ENCODE data around the gene VGF. TPM values are rescaled to one million over a fixed set of nuclear protein-coding genes. Genes with fewer than 3 reads are reported as not detected.

The VGF gene
- total and polyA plus RNA-seq, 2 donors = 0.05 to 0.52 TPM

DNA sequence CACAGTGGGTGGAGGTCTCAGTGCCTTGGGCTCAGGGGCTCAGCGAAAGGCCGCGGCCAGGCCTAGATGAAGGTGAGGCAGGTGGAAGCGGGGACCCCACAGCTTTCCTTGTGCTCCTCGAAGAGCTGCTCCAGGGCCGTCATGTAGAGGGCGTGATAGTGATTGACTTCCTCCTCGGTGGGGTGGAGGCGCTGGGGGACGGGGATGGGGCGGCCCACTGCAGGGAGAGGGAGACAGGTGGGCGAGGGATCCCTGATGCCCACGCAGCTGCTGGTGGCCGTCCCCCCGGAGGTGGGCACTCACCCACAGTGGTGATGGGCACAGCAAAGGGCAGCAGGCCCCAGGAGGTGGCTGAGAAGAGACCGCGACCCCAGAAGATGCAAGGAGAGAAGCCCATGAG, 30.5 kb upstream of the VGF start:
- no peak for DNase-seq (ENCODE audit: low read depth in 6 of 9, low spot score in 9 of 9)
- H3K27me3 ChIP-seq (ENCODE audit: control insufficient read depth in 2 of 2, insufficient read depth in 1 of 2, low read length in 1 of 2) = peaks cover 8 to 53% of the 10 kb centered on the region in 2 donors
- H3K4me3 ChIP-seq (ENCODE audit: low read length in 2 of 2) = no peak overlapping the region
- H3K9me3 ChIP-seq (ENCODE audit: control insufficient read depth in 2 of 2, insufficient read depth in 1 of 2, low read length in 1 of 2) = no peaks in the 10 kb centered on the region
- 88% methylated on average over 17 of the region's 17 CpGs for WGBS
- no peaks in the 10 kb centered on the region for H3K36me3 ChIP-seq (ENCODE audit: control insufficient read depth in 2 of 2, insufficient read depth in 2 of 2, low read length in 1 of 2)
- no peaks in the 10 kb centered on the region for H3K4me1 ChIP-seq (ENCODE audit: control insufficient read depth in 2 of 2, insufficient read depth in 2 of 2, low read length in 2 of 2)
- no peak overlapping the region for H3K27ac ChIP-seq (ENCODE audit: low read depth in 1 of 2, low read length in 1 of 2)

DNA sequence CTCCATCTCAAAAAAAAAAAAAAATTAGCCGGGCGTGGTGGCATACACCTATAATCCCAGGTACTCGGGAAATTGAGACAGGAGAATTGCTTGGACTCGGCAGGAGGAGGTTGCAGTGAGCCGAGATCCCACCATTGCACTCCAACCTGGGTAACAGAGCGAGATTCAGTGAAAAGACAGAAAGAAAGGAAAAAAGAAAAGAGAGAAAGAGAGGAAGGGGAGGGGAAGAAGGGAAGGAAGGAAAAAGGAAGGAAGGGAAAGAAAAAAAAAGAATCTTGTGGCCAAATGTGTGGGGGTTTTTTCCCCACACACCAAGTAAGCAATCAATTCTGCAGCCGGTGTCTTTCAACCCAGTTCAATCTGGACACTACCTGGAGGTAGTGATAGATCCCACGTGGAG, 23.7 kb upstream of the VGF start:
- Histone ChIP-seq H3K36me3 (ENCODE audit: control insufficient read depth in 2 of 2, insufficient read depth in 2 of 2, low read length in 1 of 2) (no peaks in the 10 kb centered on the region), H3K27ac (ENCODE audit: low read depth in 1 of 2, low read length in 1 of 2) (no peak overlapping the region), H3K9me3 (ENCODE audit: control insufficient read depth in 2 of 2, insufficient read depth in 1 of 2, low read length in 1 of 2) (no peaks in the 10 kb centered on the region), H3K4me3 (ENCODE audit: low read length in 2 of 2) (no peak overlapping the region), H3K4me1 (ENCODE audit: control insufficient read depth in 2 of 2, insufficient read depth in 2 of 2, low read length in 2 of 2) (no peaks in the 10 kb centered on the region), H3K27me3 (ENCODE audit: control insufficient read depth in 2 of 2, insufficient read depth in 1 of 2, low read length in 1 of 2) (peaks cover 0 to 21% of the 10 kb centered on the region in 2 donors)
- no peak for DNase-seq (ENCODE audit: low read depth in 6 of 9, low spot score in 9 of 9)
- WGBS = 90% methylated on average over 8 of the region's 8 CpGs

DNA sequence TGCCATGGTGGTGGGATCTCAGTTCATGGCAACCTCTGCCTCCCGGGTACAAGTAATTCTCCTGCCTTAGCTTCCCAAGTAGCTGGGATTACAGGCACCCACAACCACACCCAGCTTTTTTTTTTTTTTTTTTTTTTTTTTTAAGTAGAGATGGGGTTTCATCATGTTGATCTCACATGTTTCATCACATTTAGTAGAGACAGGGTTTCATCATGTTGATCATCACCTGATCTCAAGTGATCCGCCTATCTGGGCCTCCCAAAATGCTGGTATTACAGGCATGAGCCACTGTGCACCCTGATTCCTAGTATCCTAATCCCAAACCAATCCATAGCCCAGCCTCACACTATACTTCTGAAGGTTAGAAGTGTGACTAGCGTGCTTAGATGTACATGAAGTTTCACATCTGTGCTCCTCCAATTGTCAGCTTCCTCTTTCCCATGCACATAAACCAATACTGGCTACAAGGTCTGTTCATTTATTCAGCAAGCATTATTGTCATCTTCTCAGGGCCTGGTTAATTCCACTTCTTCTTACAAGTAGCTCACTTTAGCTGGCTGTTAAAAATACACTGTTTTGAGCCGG, 21.6 kb upstream of the VGF start:
- Histone ChIP-seq H3K4me3 (ENCODE audit: low read length in 2 of 2) (no peak overlapping the region), H3K9me3 (ENCODE audit: control insufficient read depth in 2 of 2, insufficient read depth in 1 of 2, low read length in 1 of 2) (no peaks in the 10 kb centered on the region), H3K36me3 (ENCODE audit: control insufficient read depth in 2 of 2, insufficient read depth in 2 of 2, low read length in 1 of 2) (no peaks in the 10 kb centered on the region), H3K27ac (ENCODE audit: low read depth in 1 of 2, low read length in 1 of 2) (no peak overlapping the region), H3K4me1 (ENCODE audit: control insufficient read depth in 2 of 2, insufficient read depth in 2 of 2, low read length in 2 of 2) (no peaks in the 10 kb centered on the region), H3K27me3 (ENCODE audit: control insufficient read depth in 2 of 2, insufficient read depth in 1 of 2, low read length in 1 of 2) (peaks cover 9 to 24% of the 10 kb centered on the region in 2 donors)
- WGBS = 90% methylated on average over 4 of the region's 4 CpGs
- DNase-seq (ENCODE audit: low read depth in 6 of 9, low spot score in 9 of 9) = no peak

DNA sequence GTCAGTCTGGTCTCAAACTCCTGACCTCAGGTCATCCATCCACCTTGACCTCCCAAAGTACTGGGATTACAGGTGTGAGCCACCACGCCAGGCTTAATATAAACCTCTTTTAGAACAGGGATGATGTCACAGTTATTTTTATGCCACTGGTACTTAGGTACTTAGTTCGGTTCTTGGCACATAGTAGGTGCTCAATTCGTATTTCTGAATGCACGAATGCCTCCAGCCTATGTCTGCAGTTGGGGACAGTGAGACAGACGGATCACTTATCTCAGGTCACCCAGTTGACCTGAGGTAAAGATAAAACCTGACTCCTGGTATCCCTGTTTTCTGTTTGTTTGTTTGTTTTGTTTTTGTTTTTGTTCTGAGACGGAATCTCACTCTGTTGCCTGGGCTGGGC, 20.8 kb upstream of the VGF start:
- no peak overlapping the region for H3K4me3 ChIP-seq (ENCODE audit: low read length in 2 of 2)
- DNase-seq (ENCODE audit: low read depth in 6 of 9, low spot score in 9 of 9) = no peak
- no peak overlapping the region for H3K27ac ChIP-seq (ENCODE audit: low read depth in 1 of 2, low read length in 1 of 2)
- WGBS = 86% methylated on average over 6 of the region's 6 CpGs
- H3K36me3 ChIP-seq (ENCODE audit: control insufficient read depth in 2 of 2, insufficient read depth in 2 of 2, low read length in 1 of 2) = no peaks in the 10 kb centered on the region
- H3K9me3 ChIP-seq (ENCODE audit: control insufficient read depth in 2 of 2, insufficient read depth in 1 of 2, low read length in 1 of 2) = no peaks in the 10 kb centered on the region
- peaks cover 14 to 31% of the 10 kb centered on the region in 2 donors for H3K27me3 ChIP-seq (ENCODE audit: control insufficient read depth in 2 of 2, insufficient read depth in 1 of 2, low read length in 1 of 2)
- H3K4me1 ChIP-seq (ENCODE audit: control insufficient read depth in 2 of 2, insufficient read depth in 2 of 2, low read length in 2 of 2) = no peaks in the 10 kb centered on the region

DNA sequence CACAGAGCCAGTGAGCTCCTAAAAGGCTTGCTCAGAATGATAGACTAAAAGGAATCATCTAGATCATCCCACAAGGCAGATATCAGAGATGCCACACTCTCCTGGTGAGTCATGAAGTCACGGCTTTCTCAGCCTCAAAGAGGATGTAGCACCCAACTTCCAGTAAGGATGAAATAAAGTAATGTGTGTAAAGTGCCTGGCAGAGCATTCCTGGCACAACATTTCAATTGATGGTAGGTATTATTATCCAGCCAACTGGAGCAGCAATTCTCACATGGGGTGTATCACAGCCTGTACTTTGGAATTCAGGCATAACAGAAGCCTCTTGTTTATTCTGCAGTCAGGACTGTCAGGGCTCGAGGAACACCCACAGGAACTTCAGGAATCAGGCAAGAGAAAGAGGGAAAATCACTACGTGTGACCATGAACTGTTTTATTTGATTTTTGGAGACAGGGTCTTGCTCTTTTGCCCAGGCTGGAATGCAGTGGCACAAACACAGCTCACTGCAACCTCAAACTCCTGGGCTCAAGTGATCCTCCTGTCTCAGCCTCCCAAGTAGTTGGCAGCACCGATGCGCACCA, 20.0 kb upstream of the VGF start:
- Histone ChIP-seq H3K4me3 (ENCODE audit: low read length in 2 of 2) (no peak overlapping the region), H3K9me3 (ENCODE audit: control insufficient read depth in 2 of 2, insufficient read depth in 1 of 2, low read length in 1 of 2) (no peaks in the 10 kb centered on the region), H3K27ac (ENCODE audit: low read depth in 1 of 2, low read length in 1 of 2) (no peak overlapping the region), H3K27me3 (ENCODE audit: control insufficient read depth in 2 of 2, insufficient read depth in 1 of 2, low read length in 1 of 2) (peaks cover 18 to 40% of the 10 kb centered on the region in 2 donors), H3K36me3 (ENCODE audit: control insufficient read depth in 2 of 2, insufficient read depth in 2 of 2, low read length in 1 of 2) (no peaks in the 10 kb centered on the region), H3K4me1 (ENCODE audit: control insufficient read depth in 2 of 2, insufficient read depth in 2 of 2, low read length in 2 of 2) (no peaks in the 10 kb centered on the region)
- 74% methylated on average over 5 of the region's 5 CpGs for WGBS
- no peak for DNase-seq (ENCODE audit: low read depth in 6 of 9, low spot score in 9 of 9)

DNA sequence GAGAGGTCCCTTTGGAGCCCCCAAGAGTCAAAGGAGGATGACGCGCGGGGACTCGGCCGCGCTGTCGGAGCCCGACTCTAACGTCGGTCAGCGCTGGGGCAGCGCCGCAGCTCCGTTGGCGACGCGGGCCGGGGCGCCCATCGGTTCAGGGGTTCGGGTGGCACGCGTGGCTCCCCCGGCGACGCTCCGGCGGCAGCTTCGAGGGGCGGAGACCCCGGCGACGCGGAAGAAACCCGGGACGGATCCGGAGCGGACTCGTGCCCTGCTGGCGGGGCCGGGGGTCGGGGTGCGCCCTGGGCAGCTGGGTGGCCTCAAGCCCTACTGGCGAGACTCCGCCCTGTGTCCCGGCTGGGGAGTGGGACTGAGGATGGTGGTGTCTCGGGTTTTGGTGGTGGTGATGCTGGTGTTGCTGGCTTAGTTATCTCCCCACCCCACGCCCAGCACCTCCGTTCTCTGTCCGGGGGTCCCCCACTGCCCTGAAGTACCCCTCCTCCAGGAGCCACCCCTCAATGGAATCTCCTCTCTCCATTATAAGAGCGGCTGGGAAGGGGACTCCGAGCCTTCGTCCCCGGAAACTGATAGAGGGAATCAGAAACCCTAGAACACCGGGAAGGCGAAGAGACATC, 14.9 kb upstream of the VGF start, which contains the start of gene NAT16:
TSS of gene NAT16 (minus strand) at position 164 of the 626 bp plus-strand sequence. CDS start 5,486 bp downstream, outside the sequence.
- WGBS = 7% methylated on average over 56 of the region's 56 CpGs
- peaks cover 60 to 90% of the 10 kb centered on the region in 2 donors for H3K27me3 ChIP-seq (ENCODE audit: control insufficient read depth in 2 of 2, insufficient read depth in 1 of 2, low read length in 1 of 2)
- no peak within 1 kb of the TSS for H3K4me3 ChIP-seq (ENCODE audit: low read length in 2 of 2)
- no peaks in the 10 kb centered on the region for H3K36me3 ChIP-seq (ENCODE audit: control insufficient read depth in 2 of 2, insufficient read depth in 2 of 2, low read length in 1 of 2)
- H3K4me1 ChIP-seq (ENCODE audit: control insufficient read depth in 2 of 2, insufficient read depth in 2 of 2, low read length in 2 of 2) = no peaks in the 10 kb centered on the region
- H3K27ac ChIP-seq (ENCODE audit: low read depth in 1 of 2, low read length in 1 of 2) = no peak within 1 kb of the TSS
- no peaks in the 10 kb centered on the region for H3K9me3 ChIP-seq (ENCODE audit: control insufficient read depth in 2 of 2, insufficient read depth in 1 of 2, low read length in 1 of 2)
- no peak for DNase-seq (ENCODE audit: low read depth in 6 of 9, low spot score in 9 of 9)

DNA sequence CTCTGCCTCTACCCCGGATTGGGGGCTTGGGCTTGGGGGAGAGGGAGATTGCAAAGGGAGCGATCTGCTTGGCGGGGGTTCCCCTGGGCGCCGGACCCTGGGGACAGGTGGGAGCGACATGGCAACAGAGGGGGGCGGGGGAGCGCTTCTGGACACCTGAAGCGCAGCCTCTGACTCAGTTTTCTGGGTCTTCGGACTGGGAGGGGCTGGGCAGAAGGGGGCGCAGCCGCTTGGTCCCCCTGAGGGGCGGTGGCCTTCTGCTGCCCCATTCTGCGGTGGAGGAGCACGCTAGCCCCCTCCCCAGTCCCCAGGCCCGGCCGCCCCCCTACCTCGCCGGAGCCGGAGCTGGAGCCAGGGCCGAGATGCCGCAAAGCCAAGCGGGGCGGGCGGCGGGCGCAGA, 14.3 kb upstream of the VGF start:
- H3K36me3 ChIP-seq (ENCODE audit: control insufficient read depth in 2 of 2, insufficient read depth in 2 of 2, low read length in 1 of 2) = no peaks in the 10 kb centered on the region
- no peaks in the 10 kb centered on the region for H3K9me3 ChIP-seq (ENCODE audit: control insufficient read depth in 2 of 2, insufficient read depth in 1 of 2, low read length in 1 of 2)
- DNase-seq (ENCODE audit: low read depth in 6 of 9, low spot score in 9 of 9) = no peak
- no peak overlapping the region for H3K4me3 ChIP-seq (ENCODE audit: low read length in 2 of 2)
- H3K27me3 ChIP-seq (ENCODE audit: control insufficient read depth in 2 of 2, insufficient read depth in 1 of 2, low read length in 1 of 2) = peaks cover 65 to 91% of the 10 kb centered on the region in 2 donors
- WGBS = 4% methylated on average over 27 of the region's 27 CpGs
- no peaks in the 10 kb centered on the region for H3K4me1 ChIP-seq (ENCODE audit: control insufficient read depth in 2 of 2, insufficient read depth in 2 of 2, low read length in 2 of 2)
- H3K27ac ChIP-seq (ENCODE audit: low read depth in 1 of 2, low read length in 1 of 2) = no peak overlapping the region

DNA sequence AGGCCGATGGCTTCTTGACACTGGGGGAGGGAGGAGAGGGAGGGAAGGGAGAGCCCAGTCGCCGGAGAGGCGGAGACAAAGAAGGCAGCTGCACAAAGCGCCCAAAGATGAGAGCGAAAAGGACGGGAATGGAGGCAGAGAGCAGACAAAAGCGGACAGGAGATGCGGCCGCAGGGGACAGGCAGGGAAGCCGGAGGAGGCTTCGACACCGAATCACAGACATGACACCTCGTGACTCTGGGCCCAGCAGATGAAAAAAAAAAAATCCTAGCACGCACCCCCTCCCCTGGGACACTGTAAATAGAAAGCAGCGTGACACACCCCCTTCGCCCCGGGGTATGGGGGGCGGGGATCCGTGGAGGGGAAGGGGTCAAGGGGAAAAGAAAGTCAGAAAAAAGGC, 13.7 kb upstream of the VGF start:
- H3K4me1 ChIP-seq (ENCODE audit: control insufficient read depth in 2 of 2, insufficient read depth in 2 of 2, low read length in 2 of 2) = peaks cover 0 to 6% of the 10 kb centered on the region in 2 donors
- H3K27ac ChIP-seq (ENCODE audit: low read depth in 1 of 2, low read length in 1 of 2) = no peak overlapping the region
- H3K36me3 ChIP-seq (ENCODE audit: control insufficient read depth in 2 of 2, insufficient read depth in 2 of 2, low read length in 1 of 2) = no peaks in the 10 kb centered on the region
- 4% methylated on average over 20 of the region's 20 CpGs for whole genome bisulfite sequencing
- no peak for DNase-seq (ENCODE audit: low read depth in 6 of 9, low spot score in 9 of 9)
- H3K9me3 ChIP-seq (ENCODE audit: control insufficient read depth in 2 of 2, insufficient read depth in 1 of 2, low read length in 1 of 2) = peaks cover 3 to 5% of the 10 kb centered on the region in 2 donors
- no peak overlapping the region for H3K4me3 ChIP-seq (ENCODE audit: low read length in 2 of 2)
- peaks cover 71 to 93% of the 10 kb centered on the region in 2 donors for H3K27me3 ChIP-seq (ENCODE audit: control insufficient read depth in 2 of 2, insufficient read depth in 1 of 2, low read length in 1 of 2)

DNA sequence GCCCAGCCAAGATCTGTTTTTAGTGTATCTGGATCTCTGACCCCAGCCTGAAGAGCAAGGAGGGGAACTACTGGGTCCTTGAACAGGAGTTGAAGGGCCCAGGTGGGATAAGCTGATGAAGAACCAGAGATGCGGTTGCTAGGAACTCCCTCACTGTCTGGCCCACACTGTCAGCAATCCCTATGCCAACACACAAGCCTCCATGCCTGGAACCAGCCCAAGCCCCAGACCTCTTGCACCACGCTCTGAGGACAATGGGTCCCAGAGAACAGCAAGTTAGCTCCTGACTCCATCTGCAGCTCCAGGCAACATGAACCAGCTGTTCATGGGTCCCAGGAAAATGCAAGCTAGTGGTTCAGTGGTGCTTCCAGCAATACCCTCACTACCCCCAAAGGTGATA, 12.3 kb upstream of the VGF start:
- H3K9me3 ChIP-seq (ENCODE audit: control insufficient read depth in 2 of 2, insufficient read depth in 1 of 2, low read length in 1 of 2) = peaks cover 13 to 19% of the 10 kb centered on the region in 2 donors
- peaks cover 0 to 15% of the 10 kb centered on the region in 2 donors for H3K4me1 ChIP-seq (ENCODE audit: control insufficient read depth in 2 of 2, insufficient read depth in 2 of 2, low read length in 2 of 2)
- no peak overlapping the region for H3K27ac ChIP-seq (ENCODE audit: low read depth in 1 of 2, low read length in 1 of 2)
- peaks cover 83 to 100% of the 10 kb centered on the region in 2 donors for H3K27me3 ChIP-seq (ENCODE audit: control insufficient read depth in 2 of 2, insufficient read depth in 1 of 2, low read length in 1 of 2)
- H3K4me3 ChIP-seq (ENCODE audit: low read length in 2 of 2) = no peak overlapping the region
- no peaks in the 10 kb centered on the region for H3K36me3 ChIP-seq (ENCODE audit: control insufficient read depth in 2 of 2, insufficient read depth in 2 of 2, low read length in 1 of 2)
- WGBS = 79% methylated on average over 2 of the region's 2 CpGs
- DNase-seq (ENCODE audit: low read depth in 6 of 9, low spot score in 9 of 9) = no peak

All from thymus (tissue), 11 donors.